Breast epithelium (tissue), 3 donors: Measurements from ENCODE around the gene ITPR2.
"Not testable (repeated sequence)": the region's sequence is repeated elsewhere in the genome, so short reads cannot be mapped to it uniquely, and the experiment has no call there.

Source experiments
- CTCF ChIP-seq, 3 donors: fragments of 450-650 bp; IDR thresholded peaks; one replicate each; pipeline ENCODE4 v1.5.1; 2016 to 2017; ENCODE audit warnings: antibody characterized with exemption in 3 of 3, mild to moderate bottlenecking in 3 of 3, moderate library complexity in 3 of 3
- POLR2A ChIP-seq: fragments of 450-650 bp; IDR thresholded peaks from one replicate; pipeline ENCODE4 v1.6.1; 2016; ENCODE audit warnings: antibody characterized with exemption, mild to moderate bottlenecking, moderate library complexity

- TF ChIP-seq CTCF (IDR thresholded peaks at IDR 0.05); POLR2A: not testable (repeated sequence)
Measured at GRCh38 chr12:26780656-26781055, 52.3 kb downstream of the ITPR2 start.
